Activated T-cell treated with anti-CD3 and anti-CD28 coated beads, Interleukin-2, amount 50 U/mL, for 72 hours (primary cell): ENCODE measurements around the gene PACS2. TPM values are rescaled to one million over a fixed set of nuclear protein-coding genes. Genes with fewer than 3 reads are reported as not detected.

ENCODE experiments used
- ATAC-seq, 2 donors: fragments of 150-1000 bp; cut with Tn5 transposase; replicated peaks in 1 of 2; 2 replicates each; pipeline ENCODE4 v1.10.0; 2021; ENCODE audit warnings: moderate library complexity in 2 of 2, mild to moderate bottlenecking in 1 of 2
- DNase-seq, 2 donors: peaks; one replicate each; pipeline ENCODE4 v3.0.0; 2021 to 2022; ENCODE audit warnings: mixed read lengths in 1 of 2
- H3K27ac Mint-ChIP-seq: one replicate; pipeline ENCODE4 v1.8.0; 2022; ENCODE audit warnings: mild to moderate bottlenecking, moderate library complexity, mixed read lengths
- H3K27me3 Mint-ChIP-seq: one replicate; pipeline ENCODE4 v1.8.0; 2022; ENCODE audit warnings: low read depth, mixed read lengths
- H3K36me3 Mint-ChIP-seq, 2 donors: one replicate each; pipeline ENCODE4 v1.8.0; 2022; ENCODE audit warnings: mixed read lengths in 2 of 2, mild to moderate bottlenecking in 1 of 2; ENCODE audit not compliant: insufficient read depth in 2 of 2
- H3K4me1 Mint-ChIP-seq: one replicate; pipeline ENCODE4 v1.8.0; 2022; ENCODE audit warnings: low read depth, mixed read lengths
- H3K4me3 Mint-ChIP-seq, 2 donors: one replicate each; pipeline ENCODE4 v1.8.0; 2022; ENCODE audit warnings: mild to moderate bottlenecking in 2 of 2, mixed read lengths in 2 of 2, moderate library complexity in 2 of 2
- H3K9me3 Mint-ChIP-seq, 2 donors: one replicate each; pipeline ENCODE4 v1.8.0; 2022; ENCODE audit warnings: mixed read lengths in 2 of 2
- total RNA-seq, 2 donors: library from RNA; stranded (reverse); gene quantifications; one replicate each; pipeline ENCODE4 v1.2.3, GENCODE V29; 2022

Gene PACS2
- total RNA-seq, 2 donors from 2014 or later: 36.5 to 44.9 TPM

DNA sequence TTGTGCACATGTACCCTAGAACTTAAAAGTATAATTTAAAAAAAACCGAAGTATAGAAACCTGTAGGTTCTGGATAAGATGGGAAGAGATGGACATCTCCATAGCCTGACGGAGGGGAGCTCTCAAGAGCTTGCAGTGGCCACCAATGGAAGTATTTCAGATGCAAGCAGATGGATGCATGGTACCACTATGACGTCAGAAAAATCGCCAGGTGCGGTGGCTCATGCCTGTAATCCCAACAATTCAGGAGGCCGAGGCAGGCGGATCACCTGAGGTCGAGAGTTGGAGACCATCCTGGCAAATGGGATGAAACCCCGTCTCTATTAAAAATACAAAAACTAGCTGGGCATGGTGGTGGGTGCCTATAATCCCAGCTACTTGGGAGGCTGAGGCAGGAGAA, 87.2 kb downstream of the PACS2 start:
- ATAC-seq (no peak), DNase-seq (no peak)
- peaks cover 20% of the 10 kb centered on the region for H3K4me1 Mint-ChIP-seq
- peaks cover 0 to 3% of the 10 kb centered on the region in 2 donors for H3K9me3 Mint-ChIP-seq
- H3K4me3 Mint-ChIP-seq: no peak overlapping the region
- peaks cover 12 to 18% of the 10 kb centered on the region in 2 donors for H3K36me3 Mint-ChIP-seq
- no peak overlapping the region for H3K27ac Mint-ChIP-seq
- H3K27me3 Mint-ChIP-seq: no peaks in the 10 kb centered on the region

DNA sequence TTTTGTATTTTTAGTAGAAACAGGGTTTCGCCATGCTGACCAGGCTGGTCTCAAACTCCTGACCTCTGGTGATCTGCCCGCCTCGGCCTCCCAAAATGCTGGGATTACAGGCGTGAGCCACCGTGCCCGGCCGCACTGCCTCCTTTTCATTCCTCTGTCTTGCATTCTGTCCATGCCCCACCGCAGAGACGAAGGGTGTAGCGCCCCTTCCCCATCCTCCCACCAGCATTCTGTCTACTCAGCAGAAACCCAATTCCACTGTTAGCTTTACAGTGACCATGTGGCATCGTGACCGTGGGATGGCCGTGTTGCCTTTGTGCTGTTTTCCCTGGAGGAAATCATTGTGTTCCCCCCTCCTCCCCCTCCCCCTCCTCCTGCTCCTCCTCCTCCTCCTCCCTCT, 94.0 kb downstream of the PACS2 start:
- no peak overlapping the region for H3K4me3 Mint-ChIP-seq
- no peaks in the 10 kb centered on the region for H3K9me3 Mint-ChIP-seq
- peaks cover 15% of the 10 kb centered on the region for H3K4me1 Mint-ChIP-seq
- H3K27me3 Mint-ChIP-seq: peaks cover 19% of the 10 kb centered on the region
- no peaks in the 10 kb centered on the region for H3K36me3 Mint-ChIP-seq
- no peak overlapping the region for H3K27ac Mint-ChIP-seq
- no peak for ATAC-seq
- no peak for DNase-seq

DNA sequence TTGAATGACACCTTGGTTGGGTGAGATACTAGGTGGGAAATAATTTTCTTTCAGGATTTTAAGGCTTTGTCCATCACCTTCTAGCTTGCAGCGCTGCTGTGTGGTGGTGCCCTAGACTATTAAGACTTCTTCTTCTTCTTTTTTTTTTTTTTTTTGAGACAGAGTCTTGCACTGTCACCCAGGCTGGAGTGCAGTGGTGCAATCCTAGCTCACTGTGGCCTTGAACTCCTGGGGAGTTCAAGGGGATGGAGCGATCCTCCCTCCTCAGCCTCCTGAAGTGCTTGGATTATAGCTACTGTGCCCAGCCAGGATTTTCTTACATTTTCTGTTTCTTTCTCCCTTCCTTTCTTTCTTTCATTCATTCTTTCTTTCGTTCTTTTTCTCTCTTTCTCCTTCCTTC, 94.8 kb downstream of the PACS2 start:
- no peak overlapping the region for H3K4me3 Mint-ChIP-seq
- DNase-seq (no peak), ATAC-seq (no peak)
- H3K4me1 Mint-ChIP-seq: peaks cover 10% of the 10 kb centered on the region
- H3K27ac Mint-ChIP-seq: no peak overlapping the region
- H3K27me3 Mint-ChIP-seq: peaks cover 19% of the 10 kb centered on the region
- H3K9me3 Mint-ChIP-seq: no peaks in the 10 kb centered on the region
- H3K36me3 Mint-ChIP-seq: no peaks in the 10 kb centered on the region

DNA sequence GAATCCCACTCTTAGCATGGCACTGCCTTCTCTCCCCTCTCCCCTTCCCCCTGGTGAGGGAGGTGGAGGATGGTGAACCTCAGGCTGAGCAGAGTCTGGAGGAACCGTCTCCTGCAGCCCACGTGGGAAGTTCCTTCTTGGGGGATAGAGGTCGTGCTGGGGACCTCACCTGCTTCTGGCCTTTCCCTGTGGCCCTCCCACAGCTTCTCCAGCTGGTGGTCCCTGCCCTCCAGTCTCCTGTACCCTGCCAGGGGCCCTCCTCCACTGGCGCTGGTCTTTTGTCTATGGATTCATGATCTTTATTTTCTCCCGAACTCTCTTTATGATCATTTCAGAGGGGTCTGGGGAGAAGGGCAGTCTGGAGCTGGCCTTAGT, 96.1 kb downstream of the PACS2 start:
- peaks cover 4% of the 10 kb centered on the region for H3K4me1 Mint-ChIP-seq
- ATAC-seq (no peak), DNase-seq (no peak)
- H3K27me3 Mint-ChIP-seq: peaks cover 19% of the 10 kb centered on the region
- H3K4me3 Mint-ChIP-seq: peak overlapping the region; percentile 53 to 68
- no peak overlapping the region for H3K27ac Mint-ChIP-seq
- no peaks in the 10 kb centered on the region for H3K36me3 Mint-ChIP-seq
- no peaks in the 10 kb centered on the region for H3K9me3 Mint-ChIP-seq

DNA sequence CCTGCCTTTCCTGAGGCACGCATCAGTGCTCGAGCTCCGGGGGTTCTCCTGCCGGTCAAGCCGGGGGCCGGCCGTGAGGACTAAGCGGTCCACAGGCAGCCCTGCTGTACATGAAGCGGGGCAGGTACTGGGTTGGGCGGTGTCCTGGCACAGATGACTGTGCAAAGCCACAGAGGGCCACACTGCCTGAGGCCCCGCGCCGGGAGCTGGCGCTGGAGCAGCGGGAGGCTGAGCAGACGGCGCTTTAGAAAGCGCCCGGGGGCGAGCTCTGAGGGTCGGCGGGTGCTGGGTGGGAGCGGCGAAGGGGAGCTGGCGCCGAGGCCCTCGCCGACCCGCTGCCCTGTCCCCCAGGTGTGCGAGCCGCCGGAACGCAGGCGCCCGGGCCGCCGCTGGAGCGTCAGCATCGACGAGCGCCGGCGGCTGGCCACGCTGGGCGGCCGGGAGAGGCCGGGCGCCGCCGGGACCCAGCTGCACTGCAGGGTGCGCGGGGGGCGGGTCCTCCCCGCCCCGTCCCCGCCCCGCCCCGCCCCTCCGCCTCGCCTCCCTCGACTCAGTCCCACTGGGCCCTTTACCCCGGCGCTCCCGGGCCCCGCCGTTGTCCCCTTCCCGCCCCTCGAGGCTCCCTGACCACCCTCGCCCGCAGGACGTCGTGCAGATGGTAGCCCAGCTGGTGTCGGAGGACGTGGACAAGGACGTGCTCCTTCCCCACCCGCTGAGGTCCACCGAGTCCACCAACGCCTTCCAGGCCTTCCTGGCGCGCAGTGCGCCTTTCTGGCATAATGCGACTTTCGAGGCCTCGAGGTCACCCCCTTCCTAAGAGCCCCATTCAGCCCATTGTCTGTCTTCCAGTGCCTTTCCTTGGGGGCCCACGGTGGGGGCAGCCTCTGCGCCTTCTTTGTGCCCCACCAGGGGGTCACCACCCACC, 96.7 kb downstream of the PACS2 start:
- DNase-seq (peak in 1 of 2 donors; percentile 30), ATAC-seq (peak; percentile 53 to 70)
- Mint-ChIP-seq H3K9me3 (no peaks in the 10 kb centered on the region), H3K36me3 (no peaks in the 10 kb centered on the region), H3K4me1 (peaks cover 4% of the 10 kb centered on the region), H3K4me3 (peak overlapping the region; percentile 66 to 68), H3K27ac (no peak overlapping the region), H3K27me3 (peaks cover 19% of the 10 kb centered on the region)

DNA sequence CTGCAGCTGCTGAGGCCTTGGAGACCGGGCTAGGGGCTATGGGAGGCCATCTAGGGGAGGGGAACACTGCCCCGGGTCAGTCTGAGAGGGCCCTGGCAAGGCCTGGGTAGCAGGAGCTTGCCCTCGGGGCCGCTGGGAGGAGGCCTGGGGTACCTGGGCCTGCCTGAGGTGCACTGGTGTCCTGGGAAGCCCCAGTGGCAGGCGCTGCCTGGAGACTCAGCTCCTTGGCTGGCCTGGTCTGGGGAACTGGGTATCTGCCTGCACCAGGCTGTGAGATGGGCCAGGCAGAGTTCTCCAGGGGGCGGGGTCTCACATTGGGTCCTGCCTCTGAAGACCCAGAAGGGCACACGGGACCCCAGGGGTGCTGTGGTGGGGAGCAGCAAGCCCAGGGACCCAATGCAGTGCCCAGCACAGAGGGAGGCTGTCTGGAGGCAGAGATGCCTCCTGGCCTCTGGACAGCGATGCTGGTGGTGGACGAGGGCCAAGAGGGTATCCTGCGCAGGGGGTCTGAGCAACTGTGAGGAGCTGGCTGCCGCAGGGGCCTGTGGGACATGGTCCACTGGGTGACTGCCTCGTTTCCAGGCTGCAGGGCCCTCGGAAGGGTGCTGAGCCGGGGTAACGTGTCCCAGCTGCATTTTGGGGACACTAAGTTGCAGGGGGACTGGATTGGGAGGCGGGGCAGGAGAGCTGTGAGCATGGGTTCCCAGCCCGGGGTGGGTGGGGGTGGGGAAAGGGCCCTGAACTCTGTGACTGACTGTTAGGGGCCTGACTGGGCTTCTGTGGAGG, 97.6 kb downstream of the PACS2 start:
- DNase-seq (no peak), ATAC-seq (no peak)
- peaks cover 4% of the 10 kb centered on the region for H3K4me1 Mint-ChIP-seq
- H3K9me3 Mint-ChIP-seq: no peaks in the 10 kb centered on the region
- H3K27me3 Mint-ChIP-seq: peaks cover 19% of the 10 kb centered on the region
- peak overlapping the region; percentile 53 to 66 for H3K4me3 Mint-ChIP-seq
- no peaks in the 10 kb centered on the region for H3K36me3 Mint-ChIP-seq
- no peak overlapping the region for H3K27ac Mint-ChIP-seq

DNA sequence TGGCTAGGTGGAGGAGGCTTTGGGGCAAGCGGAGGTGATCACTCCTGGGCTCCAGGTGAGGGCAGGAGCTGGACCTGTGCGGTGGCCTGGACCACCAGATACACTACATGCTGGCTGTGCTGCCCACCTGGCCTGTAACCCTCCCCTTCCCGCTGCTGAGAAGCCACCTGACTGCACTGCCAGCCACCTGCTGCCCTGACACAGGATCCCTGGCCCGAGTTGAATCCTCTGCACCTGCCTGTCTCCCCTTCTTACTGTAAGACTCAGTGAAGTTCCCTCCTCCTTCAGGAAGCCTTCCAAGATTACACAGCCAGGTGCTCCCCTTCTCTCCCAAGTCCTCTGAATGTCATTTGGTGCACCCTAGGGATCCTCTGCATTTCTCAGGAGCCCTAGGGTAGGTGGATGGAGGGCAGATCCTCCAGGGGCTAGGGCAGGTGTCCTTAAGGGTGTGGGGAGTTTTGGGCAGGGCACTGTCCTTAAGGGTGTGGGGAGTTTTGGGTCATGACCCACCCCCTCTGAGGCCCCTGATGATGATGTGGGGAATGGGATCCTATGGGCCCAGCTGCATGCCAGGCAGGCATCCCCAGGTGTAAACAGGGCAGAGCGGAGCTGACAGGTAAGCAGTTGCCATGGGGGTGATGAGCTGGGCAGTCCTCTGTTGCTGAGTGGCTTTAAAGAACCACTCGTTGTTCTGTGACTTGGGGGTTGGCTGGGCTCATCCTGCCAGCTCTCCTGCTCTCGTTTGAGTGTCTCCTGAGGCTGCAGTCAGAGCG, 98.4 kb downstream of the PACS2 start:
- Mint-ChIP-seq H3K27me3 (peaks cover 19% of the 10 kb centered on the region), H3K9me3 (no peaks in the 10 kb centered on the region), H3K27ac (no peak overlapping the region), H3K36me3 (peaks cover 0 to 3% of the 10 kb centered on the region in 2 donors), H3K4me1 (peaks cover 6% of the 10 kb centered on the region), H3K4me3 (peak overlapping the region; percentile 5 to 14)
- ATAC-seq: no peak
- no peak for DNase-seq

DNA sequence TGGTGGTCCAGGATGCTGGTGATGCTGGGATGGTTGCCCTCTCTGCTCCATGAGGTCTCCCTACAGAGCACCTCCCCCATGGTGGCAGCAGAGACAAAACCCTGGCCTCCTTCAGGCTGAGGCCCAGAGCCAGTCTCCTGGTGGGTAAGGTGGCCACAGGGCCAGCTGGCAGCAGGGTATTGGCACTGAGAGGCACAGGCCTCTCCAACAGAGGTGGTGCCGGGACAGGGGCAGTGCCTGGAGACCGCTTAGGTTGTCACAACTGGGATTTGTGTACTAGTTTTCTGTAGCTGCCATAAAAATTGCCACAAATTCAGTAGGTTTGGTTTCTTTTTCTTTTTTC, 99.0 kb downstream of the PACS2 start:
- Mint-ChIP-seq H3K27me3 (peaks cover 19% of the 10 kb centered on the region), H3K4me1 (peaks cover 11% of the 10 kb centered on the region), H3K27ac (no peak overlapping the region), H3K9me3 (no peaks in the 10 kb centered on the region), H3K36me3 (peaks cover 0 to 3% of the 10 kb centered on the region in 2 donors), H3K4me3 (no peak overlapping the region)
- ATAC-seq (no peak), DNase-seq (no peak)

DNA sequence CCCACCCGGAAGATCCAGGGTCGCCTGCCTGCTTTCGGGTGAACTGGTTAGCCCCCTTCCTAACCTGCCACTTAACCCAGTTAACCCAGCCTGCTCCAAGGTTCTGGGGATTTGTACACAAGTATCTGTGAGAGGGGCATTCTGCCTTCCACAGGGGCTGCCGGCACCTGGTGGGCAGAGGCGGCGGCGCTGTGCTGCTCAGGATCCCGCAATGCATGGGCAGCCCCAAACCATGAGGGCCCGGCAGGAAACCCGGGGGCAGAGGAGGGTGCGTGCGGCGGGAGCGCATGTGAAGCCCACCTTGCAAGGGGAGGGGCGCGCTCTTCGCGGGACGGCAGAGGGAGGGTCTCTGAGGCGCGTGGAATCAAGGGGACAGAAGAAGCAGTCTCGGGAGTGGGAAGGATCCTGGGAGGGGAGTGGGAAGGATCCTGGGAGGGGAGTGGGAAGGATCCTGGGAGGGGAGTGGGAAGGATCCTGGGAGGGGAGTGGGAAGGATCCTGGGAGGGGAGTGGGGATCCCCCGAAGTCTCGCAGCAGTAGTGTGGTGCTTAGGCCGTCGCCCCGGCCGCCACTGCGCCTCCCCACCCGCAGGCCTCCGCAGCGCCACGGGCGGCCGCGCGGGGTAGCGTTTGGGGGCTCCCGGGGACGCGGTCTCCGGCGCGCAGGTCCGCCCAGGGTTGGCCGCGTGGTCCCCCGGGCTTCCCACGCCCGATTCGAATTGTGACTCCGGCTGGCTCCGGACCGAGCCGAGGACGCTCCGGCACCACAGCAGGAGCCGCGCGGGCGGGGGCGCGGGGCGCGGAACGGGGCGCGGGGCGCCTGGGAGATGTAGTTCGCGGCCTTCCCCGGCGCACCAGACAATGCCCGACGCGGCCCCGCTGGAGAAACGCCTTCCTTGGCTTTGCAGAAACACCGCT, 100.2 kb downstream of the PACS2 start:
- Mint-ChIP-seq H3K9me3 (no peaks in the 10 kb centered on the region), H3K4me3 (peak overlapping the region; percentile 79 to 82), H3K4me1 (peaks cover 17% of the 10 kb centered on the region), H3K36me3 (peaks cover 0 to 3% of the 10 kb centered on the region in 2 donors), H3K27me3 (peaks cover 19% of the 10 kb centered on the region), H3K27ac (no peak overlapping the region)
- ATAC-seq: peak; percentile 80 to 85
- peak; percentile 78 to 79 for DNase-seq

DNA sequence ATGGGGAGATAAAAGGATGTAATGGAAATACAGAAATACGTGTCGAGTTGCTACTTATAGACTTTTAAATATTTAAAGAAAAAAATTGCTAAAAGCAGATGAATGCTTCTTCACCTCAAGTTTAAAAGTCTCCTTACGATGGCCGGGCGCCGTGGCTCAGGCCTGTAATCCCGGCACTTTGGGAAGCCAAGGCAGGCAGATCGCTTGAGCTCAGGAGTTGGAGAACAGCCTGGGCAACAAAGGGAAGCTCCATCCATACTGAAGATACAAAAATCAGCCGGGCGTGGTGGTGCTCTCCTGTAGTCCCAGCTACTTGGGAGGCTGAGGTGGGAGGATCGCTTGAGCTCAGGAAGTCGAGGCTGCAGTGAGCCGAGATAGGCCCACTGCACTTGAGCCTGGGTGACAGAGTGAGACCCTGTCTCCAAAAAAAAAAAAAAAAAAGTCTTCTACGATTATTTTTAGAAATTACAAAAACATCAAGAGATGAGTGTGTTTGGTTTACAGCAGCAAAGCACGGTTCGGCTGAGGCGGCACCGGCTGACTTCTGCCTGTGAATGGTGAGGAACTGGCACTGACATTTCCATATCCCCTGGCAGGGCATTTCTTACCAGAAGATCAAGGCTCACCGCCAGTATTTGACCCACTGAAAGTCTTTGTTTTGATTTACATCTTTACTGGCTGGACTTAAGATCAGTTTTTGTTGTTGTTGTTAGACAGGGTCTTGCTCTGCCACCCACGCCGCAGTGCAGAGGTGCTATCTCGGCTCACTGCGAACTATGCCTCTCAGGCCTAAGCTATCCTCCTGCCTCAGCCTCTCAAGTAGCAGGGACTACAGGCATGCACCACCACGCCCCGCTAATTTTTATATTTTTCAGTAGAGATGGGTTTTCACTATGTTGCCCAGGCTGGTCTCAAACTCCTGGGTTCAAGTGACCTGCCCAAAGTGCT, 101.2 kb downstream of the PACS2 start:
- Mint-ChIP-seq H3K9me3 (no peaks in the 10 kb centered on the region), H3K4me1 (peaks cover 19% of the 10 kb centered on the region), H3K27me3 (peaks cover 10% of the 10 kb centered on the region), H3K4me3 (peak overlapping the region; percentile 79 to 82), H3K36me3 (peaks cover under 1 to 4% of the 10 kb centered on the region in 2 donors), H3K27ac (no peak overlapping the region)
- no peak for DNase-seq
- no peak for ATAC-seq

DNA sequence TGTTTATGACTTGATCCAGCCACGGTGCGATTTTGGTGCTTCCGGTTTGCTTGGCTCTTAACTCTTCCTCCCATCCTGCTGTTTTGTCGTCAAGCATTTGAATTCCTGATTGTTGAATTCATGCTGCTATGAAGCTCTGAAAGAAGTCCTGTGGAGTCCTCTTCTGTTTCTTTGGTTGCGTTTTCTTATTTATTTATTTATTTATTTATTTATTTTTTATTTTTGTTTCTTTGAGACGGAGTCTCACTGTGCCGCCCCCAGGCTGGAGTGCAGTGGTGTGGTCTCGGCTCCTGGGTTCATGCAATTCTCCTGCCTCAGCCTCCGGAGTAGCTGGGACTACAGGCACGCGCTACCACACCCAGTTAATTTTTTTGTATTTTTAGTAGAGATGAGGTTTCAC, 102.1 kb downstream of the PACS2 start:
- DNase-seq (no peak), ATAC-seq (no peak)
- peaks cover 3 to 5% of the 10 kb centered on the region in 2 donors for H3K36me3 Mint-ChIP-seq
- H3K27ac Mint-ChIP-seq: no peak overlapping the region
- H3K9me3 Mint-ChIP-seq: no peaks in the 10 kb centered on the region
- H3K27me3 Mint-ChIP-seq: peaks cover 7% of the 10 kb centered on the region
- no peak overlapping the region for H3K4me3 Mint-ChIP-seq
- H3K4me1 Mint-ChIP-seq: peaks cover 21% of the 10 kb centered on the region
